ENCODE data around the gene OTUB2.
A peak's percentile ranks its signal among the peaks of the same experiment; 100 is the strongest.

OTUB2 gene

DNA sequence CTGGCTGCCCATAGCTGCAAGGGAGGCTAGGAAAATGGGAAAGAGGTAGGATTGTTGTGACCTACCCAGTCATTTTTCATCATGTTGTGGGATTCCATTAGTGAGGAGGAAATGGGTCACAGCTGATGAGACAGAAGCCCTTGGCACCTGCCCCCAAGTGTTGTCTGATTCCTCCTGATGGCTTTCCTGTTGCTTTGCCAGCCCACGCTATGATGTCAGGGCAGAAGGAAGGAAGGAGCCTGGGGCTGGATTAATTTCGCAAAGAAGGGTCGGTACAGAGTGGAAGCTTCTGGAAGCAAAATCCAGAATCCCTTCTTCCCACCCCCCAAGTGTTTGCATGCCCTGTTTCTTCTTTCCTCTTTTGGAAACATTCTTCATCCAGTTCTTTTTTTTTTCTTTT, 8.7 kb downstream of the OTUB2 start:
- Histone ChIP-seq H3K9me3 (ENCODE audit: insufficient read depth, low read depth, low read length) (no peaks in the 10 kb centered on the region), H3K4me3 (ENCODE audit: low read depth, low read length) (no peak overlapping the region), H4K12ac (ENCODE audit: low read depth, low read length) (no peak overlapping the region), H3K79me2 (ENCODE audit: control insufficient read depth, insufficient read depth, low read length, poor library complexity) (no peaks in the 10 kb centered on the region), H3K4ac (ENCODE audit: low read depth, low read length) (no peak overlapping the region), H2BK120ac (ENCODE audit: insufficient read depth, low read length, poor library complexity) (no peak overlapping the region), H2AK5ac (ENCODE audit: low read length) (no peak overlapping the region), H3K14ac (ENCODE audit: low read length) (no peak overlapping the region), H3K9ac (ENCODE audit: low read length) (no peak overlapping the region), H3K36me3 (ENCODE audit: control insufficient read depth in 1 of 2, insufficient read depth in 2 of 2, low read length in 2 of 2) (peaks cover 0 to 9% of the 10 kb centered on the region in 2 experiments), H3K23ac (ENCODE audit: low read length) (no peak overlapping the region), H3K18ac (ENCODE audit: low read length) (no peak overlapping the region), H3K4me2 (ENCODE audit: low read length) (no peak overlapping the region), H3K4me1 (ENCODE audit: control insufficient read depth in 1 of 2, insufficient read depth in 2 of 2, low read length in 2 of 2) (no peaks in the 10 kb centered on the region), H4K91ac (ENCODE audit: low read depth, low read length) (no peak overlapping the region), H3K27ac (ENCODE audit: low read depth, low read length) (no peak overlapping the region), H4K8ac (ENCODE audit: low read depth, low read length) (no peak overlapping the region), H2BK12ac (ENCODE audit: low read length) (no peak overlapping the region), H3K79me1 (ENCODE audit: low read length) (no peaks in the 10 kb centered on the region), H3K27me3 (ENCODE audit: insufficient read depth, low read length) (no peaks in the 10 kb centered on the region), H2AFZ (ENCODE audit: insufficient read depth, low read length, poor library complexity) (no peak overlapping the region), H2BK5ac (ENCODE audit: low read depth, low read length, poor library complexity) (no peak overlapping the region)
- no CpG with 5 or more reads among the region's 3 CpGs for WGBS (ENCODE audit: extremely low coverage, insufficient coverage, insufficient read length)
- no peak for DNase-seq

DNA sequence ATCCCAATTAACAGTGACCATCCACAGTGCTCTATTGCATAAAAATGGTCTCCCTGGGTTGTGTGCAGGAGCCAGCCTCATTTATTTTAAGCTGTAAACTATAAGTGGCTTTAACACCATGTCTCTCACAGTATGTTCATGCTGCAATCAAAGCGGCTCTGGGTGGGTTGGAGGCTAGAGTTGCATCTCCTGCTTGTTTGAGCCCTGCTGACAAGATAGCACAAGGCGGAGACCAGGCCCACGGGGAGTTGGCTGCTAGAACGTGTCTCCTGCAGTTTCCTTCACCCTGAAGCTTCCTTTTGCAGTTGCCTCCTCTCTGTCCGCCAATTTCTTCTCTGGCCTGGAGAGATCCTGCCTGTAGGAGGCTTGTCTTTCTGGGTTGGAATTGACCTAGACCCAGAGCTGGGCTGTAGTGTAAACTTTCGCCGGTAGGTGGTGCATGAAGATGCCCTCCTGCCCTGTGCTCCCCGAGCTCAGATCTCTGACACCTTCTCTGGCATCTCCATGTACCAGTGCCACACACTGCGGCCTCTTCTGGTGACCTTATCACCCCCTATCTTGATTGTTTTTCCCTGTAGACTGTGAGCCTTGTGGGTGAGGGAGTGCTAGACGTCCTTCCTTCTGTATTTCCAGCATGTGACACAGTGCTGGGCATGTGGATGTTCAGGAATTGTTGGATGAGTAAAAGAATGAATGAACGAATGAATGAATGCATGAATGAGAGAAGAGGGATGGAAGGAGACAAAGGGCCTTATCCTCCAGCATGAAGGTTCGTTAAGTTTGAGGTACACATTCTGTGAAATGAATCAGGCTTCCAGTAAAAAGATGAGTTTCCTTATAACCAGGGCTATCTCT, 10.4 kb downstream of the OTUB2 start:
- Histone ChIP-seq H3K18ac (ENCODE audit: low read length) (no peak overlapping the region), H3K23ac (ENCODE audit: low read length) (no peak overlapping the region), H3K27ac (ENCODE audit: low read depth, low read length) (no peak overlapping the region), H2BK12ac (ENCODE audit: low read length) (no peak overlapping the region), H4K12ac (ENCODE audit: low read depth, low read length) (no peak overlapping the region), H2BK5ac (ENCODE audit: low read depth, low read length, poor library complexity) (no peak overlapping the region), H2AK5ac (ENCODE audit: low read length) (no peak overlapping the region), H3K4me3 (ENCODE audit: low read depth, low read length) (no peak overlapping the region), H3K4me1 (ENCODE audit: control insufficient read depth in 1 of 2, insufficient read depth in 2 of 2, low read length in 2 of 2) (no peaks in the 10 kb centered on the region), H3K4ac (ENCODE audit: low read depth, low read length) (no peak overlapping the region), H2AFZ (ENCODE audit: insufficient read depth, low read length, poor library complexity) (no peak overlapping the region), H3K79me2 (ENCODE audit: control insufficient read depth, insufficient read depth, low read length, poor library complexity) (no peaks in the 10 kb centered on the region), H3K4me2 (ENCODE audit: low read length) (no peak overlapping the region), H2BK120ac (ENCODE audit: insufficient read depth, low read length, poor library complexity) (no peak overlapping the region), H4K91ac (ENCODE audit: low read depth, low read length) (no peak overlapping the region), H3K14ac (ENCODE audit: low read length) (no peak overlapping the region), H3K27me3 (ENCODE audit: insufficient read depth, low read length) (no peaks in the 10 kb centered on the region), H3K79me1 (ENCODE audit: low read length) (no peaks in the 10 kb centered on the region), H3K9me3 (ENCODE audit: insufficient read depth, low read depth, low read length) (no peaks in the 10 kb centered on the region), H3K9ac (ENCODE audit: low read length) (no peak overlapping the region), H4K8ac (ENCODE audit: low read depth, low read length) (no peak overlapping the region), H3K36me3 (ENCODE audit: control insufficient read depth in 1 of 2, insufficient read depth in 2 of 2, low read length in 2 of 2) (peaks cover 2 to 10% of the 10 kb centered on the region in 2 experiments)
- DNase-seq: peak; percentile 62 to 89
- WGBS (ENCODE audit: extremely low coverage, insufficient coverage, insufficient read length): 100% methylated on average over 1 of the region's 12 CpGs

DNA sequence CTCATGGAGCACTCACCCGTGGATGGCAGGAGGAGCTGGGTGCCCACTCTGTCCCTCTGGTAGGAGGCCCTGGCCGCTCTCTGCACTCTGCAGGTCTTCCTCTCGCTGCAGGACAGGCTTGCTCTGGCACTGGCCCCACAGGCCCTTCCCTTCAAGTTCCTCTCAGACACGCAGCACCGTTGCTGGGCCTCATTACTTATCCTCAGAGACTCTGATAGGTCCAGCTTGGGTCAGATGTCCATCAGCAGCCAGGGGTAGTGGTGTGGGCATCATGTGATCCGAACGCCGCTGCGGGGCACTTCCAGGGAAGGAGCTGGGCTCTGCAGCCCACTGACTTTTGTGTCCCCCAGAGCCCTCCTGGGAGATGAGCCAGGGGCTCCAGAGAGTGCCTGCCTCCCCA, 11.8 kb downstream of the OTUB2 start:
- no peak for DNase-seq
- Histone ChIP-seq H3K9ac (ENCODE audit: low read length) (no peak overlapping the region), H2BK5ac (ENCODE audit: low read depth, low read length, poor library complexity) (no peak overlapping the region), H3K18ac (ENCODE audit: low read length) (no peak overlapping the region), H2BK120ac (ENCODE audit: insufficient read depth, low read length, poor library complexity) (no peak overlapping the region), H3K23ac (ENCODE audit: low read length) (no peak overlapping the region), H3K36me3 (ENCODE audit: control insufficient read depth in 1 of 2, insufficient read depth in 2 of 2, low read length in 2 of 2) (peaks cover 2 to 11% of the 10 kb centered on the region in 2 experiments), H3K4me3 (ENCODE audit: low read depth, low read length) (no peak overlapping the region), H4K8ac (ENCODE audit: low read depth, low read length) (no peak overlapping the region), H3K27ac (ENCODE audit: low read depth, low read length) (no peak overlapping the region), H3K27me3 (ENCODE audit: insufficient read depth, low read length) (no peaks in the 10 kb centered on the region), H2BK12ac (ENCODE audit: low read length) (no peak overlapping the region), H3K4me2 (ENCODE audit: low read length) (no peak overlapping the region), H3K14ac (ENCODE audit: low read length) (no peak overlapping the region), H3K4ac (ENCODE audit: low read depth, low read length) (no peak overlapping the region), H4K12ac (ENCODE audit: low read depth, low read length) (no peak overlapping the region), H4K91ac (ENCODE audit: low read depth, low read length) (no peak overlapping the region), H2AFZ (ENCODE audit: insufficient read depth, low read length, poor library complexity) (no peak overlapping the region), H3K9me3 (ENCODE audit: insufficient read depth, low read depth, low read length) (peaks cover 1% of the 10 kb centered on the region), H3K4me1 (ENCODE audit: control insufficient read depth in 1 of 2, insufficient read depth in 2 of 2, low read length in 2 of 2) (no peaks in the 10 kb centered on the region), H3K79me2 (ENCODE audit: control insufficient read depth, insufficient read depth, low read length, poor library complexity) (no peaks in the 10 kb centered on the region), H2AK5ac (ENCODE audit: low read length) (no peak overlapping the region), H3K79me1 (ENCODE audit: low read length) (no peaks in the 10 kb centered on the region)
- no CpG with 5 or more reads among the region's 9 CpGs for WGBS (ENCODE audit: extremely low coverage, insufficient coverage, insufficient read length)

DNA sequence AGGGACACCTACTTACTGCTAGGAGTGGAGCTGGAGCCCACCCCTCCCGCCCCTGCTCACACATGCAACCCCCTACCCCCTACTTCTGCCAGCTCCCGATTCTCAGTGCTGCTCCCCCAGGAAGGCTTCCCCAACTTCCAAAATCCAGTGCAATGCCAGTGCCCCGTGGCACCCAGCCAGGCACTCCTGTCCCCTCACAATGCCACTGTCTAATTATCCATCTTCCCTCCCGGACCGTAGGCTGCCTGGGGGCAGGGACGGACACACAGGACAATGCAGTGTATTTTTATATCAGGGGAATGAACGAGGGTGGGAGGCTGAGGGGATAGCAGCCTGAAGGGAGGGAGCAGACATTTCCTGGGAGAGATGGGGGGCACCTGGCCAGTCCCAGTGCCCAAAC, 12.4 kb downstream of the OTUB2 start:
- Histone ChIP-seq H3K9ac (ENCODE audit: low read length) (no peak overlapping the region), H3K9me3 (ENCODE audit: insufficient read depth, low read depth, low read length) (peaks cover 1% of the 10 kb centered on the region), H3K36me3 (ENCODE audit: control insufficient read depth in 1 of 2, insufficient read depth in 2 of 2, low read length in 2 of 2) (peaks cover 5 to 15% of the 10 kb centered on the region in 2 experiments), H4K12ac (ENCODE audit: low read depth, low read length) (no peak overlapping the region), H3K23ac (ENCODE audit: low read length) (no peak overlapping the region), H2AFZ (ENCODE audit: insufficient read depth, low read length, poor library complexity) (no peak overlapping the region), H3K18ac (ENCODE audit: low read length) (no peak overlapping the region), H2BK5ac (ENCODE audit: low read depth, low read length, poor library complexity) (no peak overlapping the region), H4K91ac (ENCODE audit: low read depth, low read length) (no peak overlapping the region), H3K14ac (ENCODE audit: low read length) (no peak overlapping the region), H2AK5ac (ENCODE audit: low read length) (no peak overlapping the region), H3K4me3 (ENCODE audit: low read depth, low read length) (no peak overlapping the region), H3K79me1 (ENCODE audit: low read length) (no peaks in the 10 kb centered on the region), H3K27ac (ENCODE audit: low read depth, low read length) (no peak overlapping the region), H3K4me1 (ENCODE audit: control insufficient read depth in 1 of 2, insufficient read depth in 2 of 2, low read length in 2 of 2) (no peaks in the 10 kb centered on the region), H3K4ac (ENCODE audit: low read depth, low read length) (no peak overlapping the region), H3K79me2 (ENCODE audit: control insufficient read depth, insufficient read depth, low read length, poor library complexity) (no peaks in the 10 kb centered on the region), H3K4me2 (ENCODE audit: low read length) (no peak overlapping the region), H2BK120ac (ENCODE audit: insufficient read depth, low read length, poor library complexity) (no peak overlapping the region), H4K8ac (ENCODE audit: low read depth, low read length) (no peak overlapping the region), H2BK12ac (ENCODE audit: low read length) (no peak overlapping the region), H3K27me3 (ENCODE audit: insufficient read depth, low read length) (no peaks in the 10 kb centered on the region)
- no CpG with 5 or more reads among the region's 7 CpGs for WGBS (ENCODE audit: extremely low coverage, insufficient coverage, insufficient read length)
- no peak for DNase-seq

Data from trophoblast cell (in vitro differentiated cells and primary cell).